ENCODE results near the gene PDLIM1.
A peak's percentile ranks its signal among the peaks of the same experiment; 100 is the strongest.
"Not testable (repeated sequence)": the region's sequence is repeated elsewhere in the genome, so short reads cannot be mapped to it uniquely, and the experiment has no call there.

PDLIM1 gene

DNA sequence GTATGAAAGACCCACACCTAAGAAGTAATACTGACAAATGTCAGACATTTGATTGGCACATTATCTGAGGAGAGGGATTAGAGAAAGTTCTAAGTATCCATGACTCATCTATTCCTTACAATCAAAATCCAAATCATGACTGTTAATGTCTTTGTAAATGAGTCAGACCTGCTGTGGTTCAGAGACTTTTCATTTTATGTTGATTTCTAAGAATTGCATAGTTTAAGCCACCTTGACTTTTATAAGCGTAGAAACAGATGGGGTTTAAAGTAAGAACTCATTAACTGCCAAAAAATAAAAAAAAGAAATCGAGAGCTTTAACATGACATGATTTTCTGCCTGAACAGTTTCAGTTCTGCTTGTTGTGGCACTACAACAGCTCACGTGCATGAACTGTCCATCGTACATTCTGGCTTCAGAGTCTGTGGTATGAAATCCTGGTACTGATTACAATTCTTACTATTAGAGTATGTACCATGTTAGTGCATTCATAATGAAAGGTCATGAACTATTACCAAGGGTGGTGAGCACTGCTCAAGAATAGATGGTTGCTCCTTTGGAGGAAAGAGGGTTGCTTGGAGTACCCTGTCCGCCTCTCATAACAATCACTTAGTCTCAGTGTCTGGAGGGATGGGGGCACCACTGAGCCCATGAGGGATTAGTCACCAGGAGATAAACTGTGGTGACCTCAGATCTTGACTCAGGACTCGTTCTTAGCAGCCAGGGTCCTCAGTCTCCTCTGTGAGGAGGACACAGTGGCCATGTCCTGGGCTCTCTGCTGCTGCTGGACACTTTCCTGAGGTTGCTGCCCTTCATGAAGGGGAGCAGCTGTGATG is 54.5 kb downstream of the PDLIM1 start:
- H3K27ac ChIP-seq: peak overlapping the region; percentile 96
- ChIA-PET CTCF (interaction anchor here (1.2 kb wide), 1 partner anchor 10 kb away, joined by 8 read pairs; no protein-coding TSS in a partner anchor), POLR2A (ENCODE audit: low non-redundant PET) (no interaction called here)
- peak; percentile 81 for DNase-seq (ENCODE audit: low spot score)
- TF ChIP-seq, protein P1, sequence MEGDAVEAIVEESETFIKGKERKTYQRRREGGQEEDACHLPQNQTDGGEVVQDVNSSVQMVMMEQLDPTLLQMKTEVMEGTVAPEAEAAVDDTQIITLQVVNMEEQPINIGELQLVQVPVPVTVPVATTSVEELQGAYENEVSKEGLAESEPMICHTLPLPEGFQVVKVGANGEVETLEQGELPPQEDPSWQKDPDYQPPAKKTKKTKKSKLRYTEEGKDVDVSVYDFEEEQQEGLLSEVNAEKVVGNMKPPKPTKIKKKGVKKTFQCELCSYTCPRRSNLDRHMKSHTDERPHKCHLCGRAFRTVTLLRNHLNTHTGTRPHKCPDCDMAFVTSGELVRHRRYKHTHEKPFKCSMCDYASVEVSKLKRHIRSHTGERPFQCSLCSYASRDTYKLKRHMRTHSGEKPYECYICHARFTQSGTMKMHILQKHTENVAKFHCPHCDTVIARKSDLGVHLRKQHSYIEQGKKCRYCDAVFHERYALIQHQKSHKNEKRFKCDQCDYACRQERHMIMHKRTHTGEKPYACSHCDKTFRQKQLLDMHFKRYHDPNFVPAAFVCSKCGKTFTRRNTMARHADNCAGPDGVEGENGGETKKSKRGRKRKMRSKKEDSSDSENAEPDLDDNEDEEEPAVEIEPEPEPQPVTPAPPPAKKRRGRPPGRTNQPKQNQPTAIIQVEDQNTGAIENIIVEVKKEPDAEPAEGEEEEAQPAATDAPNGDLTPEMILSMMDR (conservative IDR thresholded peaks at IDR 0.05; ENCODE audit: low read depth): no peak

DNA sequence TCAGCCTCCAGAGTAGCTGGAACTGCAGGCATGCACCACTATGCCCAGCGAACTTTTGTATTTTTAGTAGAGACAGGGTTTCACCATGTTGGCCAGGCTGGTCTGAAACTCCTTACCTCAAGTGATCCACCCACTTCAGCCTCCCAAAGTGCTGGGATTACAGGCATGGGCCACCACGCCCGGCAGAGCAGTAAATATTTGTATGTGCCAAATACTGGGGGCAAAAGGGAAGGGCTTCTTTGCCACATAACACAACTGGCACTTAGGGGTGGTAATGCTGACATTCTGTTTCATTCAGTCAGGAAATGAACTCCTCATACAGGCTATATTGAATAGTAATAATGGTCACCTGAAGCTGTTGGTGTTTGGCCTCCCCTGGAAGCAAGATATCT is 55.1 kb downstream of the PDLIM1 start:
- POLR2A ChIA-PET (ENCODE audit: low non-redundant PET): no interaction called here
- CTCF ChIA-PET: no interaction called here
- H3K27ac ChIP-seq: peak overlapping the region; percentile 87
- TF ChIP-seq, protein P1 (conservative IDR thresholded peaks at IDR 0.05; ENCODE audit: low read depth): no peak
- no peak for DNase-seq (ENCODE audit: low spot score)

DNA sequence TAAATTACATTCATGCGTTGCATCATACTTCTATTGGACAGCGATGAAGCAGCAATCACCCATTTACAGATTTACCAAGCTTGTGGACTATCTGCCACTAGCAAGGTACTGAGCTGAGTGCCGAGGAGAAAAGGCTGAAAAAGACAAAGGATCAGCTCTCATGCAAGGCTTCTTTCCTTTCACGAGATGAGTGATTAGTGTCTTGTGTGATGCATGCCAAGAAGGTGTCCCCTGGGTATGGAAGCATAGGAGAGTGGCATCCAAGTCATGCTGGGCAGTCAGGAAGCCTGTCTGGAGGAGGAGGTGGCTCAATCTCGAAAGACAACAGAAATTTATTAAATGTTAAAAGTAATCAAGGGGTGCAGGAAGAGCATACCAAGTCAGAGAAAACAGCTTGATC is 55.9 kb downstream of the PDLIM1 start:
- no peak for DNase-seq (ENCODE audit: low spot score)
- peak overlapping the region; percentile 87 for H3K27ac ChIP-seq
- TF ChIP-seq, protein P1 (conservative IDR thresholded peaks at IDR 0.05; ENCODE audit: low read depth): no peak
- CTCF ChIA-PET: interaction anchor here (0.5 to 1.3 kb wide), 4 partner anchors 11 to 1883 kb away, joined by 3 to 4 read pairs (median 3); no protein-coding TSS in a partner anchor
- POLR2A ChIA-PET (ENCODE audit: low non-redundant PET): interaction anchor here (0.7 kb wide), 1 partner anchor 54 kb away, joined by 4 read pairs; no protein-coding TSS in a partner anchor

DNA sequence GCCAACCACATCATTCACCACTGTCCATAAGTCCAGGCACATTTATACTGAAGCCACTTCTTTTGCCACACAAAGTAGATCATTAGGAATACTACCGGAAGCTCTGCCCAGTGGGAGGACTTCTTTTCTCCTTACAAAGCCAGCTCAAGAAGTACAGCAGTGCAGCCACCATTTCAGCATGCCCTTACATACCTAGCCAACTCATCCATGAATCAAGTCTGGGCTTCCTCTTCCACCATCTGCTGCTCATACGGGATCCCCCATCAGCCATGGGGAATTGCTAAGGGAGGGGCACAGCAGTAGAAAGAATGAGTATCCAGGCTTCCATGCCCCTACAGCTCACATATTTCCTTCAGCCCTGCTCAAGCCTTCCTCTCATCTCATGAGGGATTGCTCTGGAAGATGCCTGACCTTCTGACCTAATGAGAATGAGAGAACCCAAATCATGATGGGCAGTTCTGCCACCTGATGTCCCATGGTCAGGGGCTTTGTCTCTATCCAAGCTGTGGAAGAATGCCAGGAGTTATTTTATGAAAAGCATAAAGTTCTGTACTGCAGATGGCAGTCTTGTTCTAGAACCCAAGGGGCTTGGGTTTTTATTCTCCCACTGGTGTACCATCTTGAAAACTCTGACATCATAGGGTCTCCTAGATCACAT is 57.3 kb downstream of the PDLIM1 start:
- no peak overlapping the region for H3K27ac ChIP-seq
- TF ChIP-seq, protein P1 (conservative IDR thresholded peaks at IDR 0.05; ENCODE audit: low read depth): no peak
- CTCF ChIA-PET: interaction anchor here (1.3 kb wide), 1 partner anchor 13 kb away, joined by 3 read pairs; no protein-coding TSS in a partner anchor
- no peak for DNase-seq (ENCODE audit: low spot score)
- POLR2A ChIA-PET (ENCODE audit: low non-redundant PET): no interaction called here

DNA sequence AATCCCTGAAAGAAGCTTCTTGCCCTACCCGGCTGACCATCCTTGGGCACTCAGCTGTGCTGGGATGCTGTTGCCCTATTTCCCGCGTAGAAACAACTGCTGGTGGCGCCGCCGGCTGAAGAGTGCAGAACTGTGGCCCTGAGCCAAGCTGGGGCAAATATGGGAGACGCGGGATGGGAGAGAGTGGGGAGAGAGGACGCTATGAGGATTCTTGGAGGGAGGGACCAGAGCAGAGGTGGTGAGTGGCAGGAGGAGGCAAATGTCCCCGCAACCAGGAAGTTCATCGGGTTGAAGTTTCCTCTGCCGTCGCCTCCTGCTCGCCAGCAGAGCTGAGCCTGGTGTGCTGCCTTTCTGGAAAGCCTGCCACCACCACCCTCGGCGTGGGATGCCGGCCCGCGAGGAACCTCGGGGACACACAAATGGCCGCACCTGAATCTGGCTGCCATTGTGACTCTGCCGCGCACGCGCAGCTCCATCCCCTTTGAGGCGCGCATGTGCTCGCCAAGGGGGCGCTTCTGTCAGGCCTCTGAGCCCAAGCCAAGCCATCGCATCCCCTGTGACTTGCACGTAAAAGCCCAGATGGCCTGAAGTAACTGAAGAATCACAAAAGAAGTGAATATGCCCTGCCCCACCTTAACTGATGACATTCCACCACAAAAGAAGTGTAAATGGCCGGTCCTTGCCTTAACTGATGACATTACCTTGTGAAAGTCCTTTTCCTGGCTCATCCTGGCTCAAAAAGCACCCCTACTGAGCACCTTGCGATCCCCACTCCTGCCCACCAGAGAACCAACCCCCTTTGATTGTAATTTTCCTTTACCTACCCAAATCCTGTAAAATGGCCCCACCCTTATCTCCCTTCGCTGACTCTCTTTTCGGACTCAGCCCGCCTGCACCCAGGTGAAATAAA is 59.9 kb downstream of the PDLIM1 start:
- DNase-seq (ENCODE audit: low spot score); CTCF ChIA-PET; POLR2A ChIA-PET (ENCODE audit: low non-redundant PET): not testable (repeated sequence)
- H3K27ac ChIP-seq: peak overlapping the region; percentile 85

DNA sequence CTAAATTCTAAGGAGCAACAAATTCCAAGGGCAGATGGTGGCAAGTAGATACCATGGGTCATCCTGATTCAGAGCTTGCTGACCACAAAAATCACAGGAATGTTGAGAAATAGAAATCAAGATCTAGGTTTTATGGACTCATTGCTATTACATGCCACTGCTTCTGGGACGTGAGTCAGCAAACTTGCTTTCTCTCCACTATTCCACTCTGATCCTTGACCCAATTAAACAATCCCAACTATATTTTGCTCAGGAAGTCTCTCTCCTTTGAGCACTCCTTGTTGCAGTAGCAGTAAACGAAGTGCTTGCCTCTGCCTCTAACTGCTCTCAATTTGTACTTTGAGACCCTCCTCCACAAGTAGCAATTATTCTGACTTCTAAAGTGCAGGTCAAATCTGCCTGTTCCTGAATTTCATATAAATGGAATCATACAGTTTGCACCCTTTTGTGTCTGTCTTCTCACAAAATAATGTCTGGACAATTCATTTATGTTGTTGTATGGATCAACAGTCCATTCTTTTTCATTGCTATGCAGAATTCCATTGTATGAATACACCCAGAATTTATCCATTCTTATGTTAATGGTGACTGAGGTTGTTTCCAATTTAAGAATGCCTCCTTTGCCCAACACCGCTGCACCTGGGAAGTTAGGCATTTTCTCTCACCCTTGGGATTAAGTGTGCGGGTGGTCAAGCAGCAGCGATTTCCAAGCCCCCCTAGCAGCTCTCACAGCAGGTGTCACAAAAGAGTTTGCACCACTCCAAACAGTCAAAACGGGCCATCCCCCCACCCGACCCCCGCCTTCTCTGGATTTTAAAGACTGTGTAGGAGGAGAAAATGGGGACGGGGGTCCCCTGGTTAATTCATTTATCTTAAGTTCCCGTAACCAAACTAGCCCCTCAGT is 60.8 kb downstream of the PDLIM1 start:
- TF ChIP-seq, protein P1 (conservative IDR thresholded peaks at IDR 0.05; ENCODE audit: low read depth): no peak
- H3K27ac ChIP-seq: peak overlapping the region; percentile 98
- peak; percentile 86 for DNase-seq (ENCODE audit: low spot score)
- CTCF ChIA-PET: interaction anchor here (0.6 to 1.0 kb wide), 2 partner anchors 46 to 209 kb away, joined by 3 to 4 read pairs; no protein-coding TSS in a partner anchor
- POLR2A ChIA-PET (ENCODE audit: low non-redundant PET): no interaction called here

DNA sequence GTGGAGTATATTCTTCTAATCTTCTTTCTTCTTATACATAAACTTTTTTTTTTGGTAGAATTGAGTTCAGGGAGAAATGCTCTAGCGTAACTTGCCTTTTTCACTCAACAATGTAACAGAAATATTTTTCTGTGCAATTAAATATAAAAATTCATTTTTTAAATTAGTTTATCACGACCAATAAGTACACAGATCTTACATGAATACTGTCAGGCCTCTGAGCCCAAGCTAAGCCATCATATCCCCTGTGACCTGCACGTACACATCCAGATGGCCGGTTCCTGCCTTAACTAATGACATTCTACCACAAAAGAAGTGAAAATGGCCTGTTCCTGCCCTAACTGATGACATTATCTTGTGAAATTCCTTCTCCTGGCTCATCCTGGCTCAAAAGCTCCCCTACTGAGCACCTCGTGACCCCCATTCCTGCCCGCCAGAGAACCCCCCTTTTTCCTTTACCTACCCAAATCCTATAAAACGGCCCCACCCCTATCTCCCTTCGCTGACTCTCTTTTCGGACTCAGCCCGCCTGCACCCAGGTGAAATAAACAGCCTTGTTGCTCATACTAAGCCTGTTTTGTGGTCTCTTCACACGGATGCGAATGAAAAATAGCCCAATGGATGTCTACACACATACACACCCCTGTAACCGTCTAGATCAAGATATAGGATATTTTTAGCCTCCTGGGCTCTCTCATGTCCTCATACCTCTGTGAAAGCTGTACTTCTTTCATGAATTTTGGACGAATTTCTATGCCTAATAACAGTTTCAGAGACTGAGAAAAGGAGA is 61.7 kb downstream of the PDLIM1 start:
- H3K27ac ChIP-seq: peak overlapping the region; percentile 98
- CTCF ChIA-PET: interaction anchor here (0.6 to 1.0 kb wide), 3 partner anchors 45 to 210 kb away, joined by 3 to 4 read pairs (median 4); no protein-coding TSS in a partner anchor
- POLR2A ChIA-PET (ENCODE audit: low non-redundant PET); DNase-seq (ENCODE audit: low spot score): not testable (repeated sequence)
